Memory B cell (primary cell): ENCODE results near the gene MRAP2.
"Not testable (repeated sequence)": the region's sequence is repeated elsewhere in the genome, so short reads cannot be mapped to it uniquely, and the experiment has no call there.

Experiments used
- ATAC-seq: fragments of 150-1000 bp; cut with Tn5 transposase; 2 replicates; pipeline ENCODE4 v1.10.0; 2021; ENCODE audit warnings: low read depth, mild to moderate bottlenecking, moderate library complexity
- DNase-seq, 2 donors: peaks; one replicate each; pipeline ENCODE4 v3.0.0; 2022; ENCODE audit warnings: low spot score in 2 of 2
- H3K27ac Mint-ChIP-seq: one replicate; pipeline ENCODE4 v1.8.0; 2022; ENCODE audit warnings: mild to moderate bottlenecking, moderate library complexity, mixed read lengths
- H3K27me3 Mint-ChIP-seq: one replicate; pipeline ENCODE4 v1.8.0; 2022; ENCODE audit warnings: mixed read lengths
- H3K36me3 Mint-ChIP-seq: one replicate; pipeline ENCODE4 v1.8.0; 2022; ENCODE audit warnings: mild to moderate bottlenecking, mixed read lengths
- H3K4me1 Mint-ChIP-seq: one replicate; pipeline ENCODE4 v1.8.0; 2022; ENCODE audit warnings: mixed read lengths
- H3K4me3 Mint-ChIP-seq: one replicate; pipeline ENCODE4 v1.8.0; 2022; ENCODE audit warnings: mild to moderate bottlenecking, moderate library complexity, mixed read lengths
- H3K9me3 Mint-ChIP-seq: one replicate; pipeline ENCODE4 v1.8.0; 2022; ENCODE audit warnings: mixed read lengths

The MRAP2 gene

DNA sequence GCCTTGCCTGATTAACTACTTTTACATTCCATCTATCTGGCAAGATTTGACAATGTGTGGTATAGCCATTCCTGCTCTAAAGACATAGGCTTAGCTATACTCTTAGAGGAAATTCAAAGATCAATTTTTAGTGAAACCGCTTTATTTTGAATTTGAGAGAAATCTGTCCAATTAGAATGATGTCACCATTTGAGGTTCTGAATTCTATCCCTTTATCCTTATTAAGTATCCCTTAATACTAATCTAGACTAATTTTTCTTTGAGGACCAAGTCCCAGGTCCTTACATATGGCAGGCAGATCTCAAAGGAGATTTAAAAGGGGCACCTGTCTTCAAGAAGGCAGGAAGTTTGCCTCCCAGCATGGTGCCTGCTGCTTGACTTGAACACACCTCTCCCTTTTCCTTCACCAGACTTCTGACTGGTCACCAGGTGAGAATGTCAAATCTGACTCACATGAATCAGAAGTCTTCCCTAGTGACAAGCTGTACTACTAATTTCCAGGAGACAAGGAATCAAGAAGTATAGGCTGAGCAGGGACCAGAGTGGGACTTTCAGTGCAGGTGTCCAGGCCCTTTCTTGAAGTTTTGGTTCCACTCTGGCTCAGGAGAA lies 15.0 kb upstream of the MRAP2 start:
- DNase-seq = no peak
- no peak overlapping the region for H3K27ac Mint-ChIP-seq
- ATAC-seq = no peak
- H3K9me3 Mint-ChIP-seq = no peaks in the 10 kb centered on the region
- no peaks in the 10 kb centered on the region for H3K4me1 Mint-ChIP-seq
- H3K27me3 Mint-ChIP-seq = peaks cover 2% of the 10 kb centered on the region
- no peaks in the 10 kb centered on the region for H3K36me3 Mint-ChIP-seq
- H3K4me3 Mint-ChIP-seq = no peak overlapping the region

DNA sequence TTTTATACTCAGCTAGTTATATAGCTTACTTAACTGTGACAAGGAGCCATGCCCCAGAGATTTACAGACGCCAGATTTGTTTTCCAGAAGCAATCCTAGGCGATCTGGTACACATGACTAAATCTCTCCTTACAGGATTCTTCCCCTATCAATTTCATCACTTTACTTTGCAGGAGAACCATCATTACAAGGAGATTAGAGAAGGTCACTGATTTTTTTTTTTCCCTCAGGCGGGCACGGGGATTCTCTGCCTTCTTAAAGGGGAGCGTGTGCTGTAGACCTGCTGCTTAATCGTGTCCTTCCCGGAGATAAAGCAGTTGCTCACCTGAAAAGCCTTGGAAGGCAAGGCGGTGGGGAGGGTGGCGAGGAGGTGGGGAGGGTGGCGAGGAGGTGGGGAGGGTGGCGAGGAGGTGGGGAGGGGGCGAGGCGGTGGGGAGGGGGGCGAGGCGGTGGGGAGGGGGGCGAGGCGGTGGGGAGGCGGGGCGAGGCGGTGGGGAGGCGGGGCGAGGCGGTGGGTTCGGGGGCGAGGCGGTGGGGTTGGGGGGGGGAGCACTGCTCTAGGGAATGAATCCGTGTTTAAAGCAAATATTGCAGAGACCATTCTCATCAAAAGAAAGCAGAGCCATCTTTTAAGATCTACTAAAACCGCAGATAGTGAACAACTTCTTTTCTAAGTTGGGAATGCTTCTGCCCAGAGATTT lies 14.3 kb upstream of the MRAP2 start:
- ATAC-seq = no peak
- no peak overlapping the region for H3K4me3 Mint-ChIP-seq
- no peak for DNase-seq
- H3K27me3 Mint-ChIP-seq = peaks cover 2% of the 10 kb centered on the region
- H3K4me1 Mint-ChIP-seq = no peaks in the 10 kb centered on the region
- no peaks in the 10 kb centered on the region for H3K9me3 Mint-ChIP-seq
- H3K36me3 Mint-ChIP-seq = no peaks in the 10 kb centered on the region
- H3K27ac Mint-ChIP-seq = no peak overlapping the region

DNA sequence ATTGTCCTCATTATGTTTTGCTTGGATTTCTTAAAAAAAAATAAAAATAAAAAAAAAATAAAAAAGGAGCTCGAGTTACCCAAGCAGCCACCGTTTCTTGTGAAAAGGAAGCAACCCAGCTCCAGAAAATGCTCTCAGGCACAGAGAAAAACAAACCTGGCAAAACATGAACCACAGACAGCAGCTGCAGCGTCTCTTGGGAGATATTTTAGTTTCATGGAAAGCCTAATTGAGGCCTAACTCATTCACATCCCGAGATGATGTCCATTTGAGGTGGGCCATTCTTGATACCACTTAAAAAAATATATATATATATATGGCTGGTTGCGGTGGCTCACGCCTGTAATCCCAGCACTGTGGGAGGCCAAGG lies 13.7 kb upstream of the MRAP2 start:
- no peak overlapping the region for H3K27ac Mint-ChIP-seq
- no peak for ATAC-seq
- no peak overlapping the region for H3K4me3 Mint-ChIP-seq

DNA sequence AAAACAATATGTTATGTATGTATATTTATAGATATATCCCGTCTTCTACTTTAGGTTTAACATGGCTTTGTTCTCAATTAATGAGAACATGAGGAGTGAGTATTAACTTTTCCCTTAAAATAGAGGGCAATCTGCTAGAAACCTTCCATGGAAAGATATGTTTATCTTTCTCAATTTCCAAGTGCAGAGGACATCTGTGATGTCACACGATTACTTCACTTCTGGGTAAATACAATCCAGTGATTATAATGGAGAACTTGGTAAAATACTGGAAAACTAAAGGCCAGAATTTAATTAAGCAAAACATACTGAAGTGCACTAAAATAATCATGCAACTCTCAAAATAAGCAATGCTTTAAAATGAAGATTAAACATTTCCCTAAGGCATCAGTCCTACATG lies 11.9 kb upstream of the MRAP2 start:
- H3K9me3 Mint-ChIP-seq = peaks cover 4% of the 10 kb centered on the region
- no peaks in the 10 kb centered on the region for H3K36me3 Mint-ChIP-seq
- DNase-seq (no peak), ATAC-seq (no peak)
- H3K4me3 Mint-ChIP-seq = no peak overlapping the region
- no peaks in the 10 kb centered on the region for H3K4me1 Mint-ChIP-seq
- peaks cover 2% of the 10 kb centered on the region for H3K27me3 Mint-ChIP-seq
- no peak overlapping the region for H3K27ac Mint-ChIP-seq

More for the DNA sequence above, 13.7 kb upstream of the MRAP2 start:
- H3K4me1 Mint-ChIP-seq = no peaks in the 10 kb centered on the region
- no peaks in the 10 kb centered on the region for H3K9me3 Mint-ChIP-seq
- no peak for DNase-seq
- no peaks in the 10 kb centered on the region for H3K36me3 Mint-ChIP-seq
- peaks cover 2% of the 10 kb centered on the region for H3K27me3 Mint-ChIP-seq

DNA sequence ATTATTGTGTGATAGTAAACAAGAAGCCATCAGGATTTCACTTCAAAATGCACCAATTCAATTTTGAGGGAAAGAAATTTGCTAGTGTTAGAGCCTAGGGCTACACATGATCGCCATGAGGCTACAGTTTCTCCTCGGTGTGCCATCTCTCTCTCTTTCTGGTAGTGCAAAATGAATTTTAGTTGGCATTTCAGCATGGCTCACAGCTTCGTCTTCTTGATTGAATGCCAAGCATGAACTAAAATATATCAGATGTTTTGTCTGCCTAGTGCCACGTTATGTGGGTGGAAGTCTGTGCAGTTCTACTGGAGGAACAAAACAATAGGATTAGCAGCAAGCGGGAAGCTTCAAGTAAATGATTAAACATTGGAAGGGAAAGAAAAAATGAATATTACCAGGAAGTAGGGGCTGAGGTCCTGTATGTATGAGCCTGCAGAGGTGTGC lies 6.8 kb upstream of the MRAP2 start:
- no peaks in the 10 kb centered on the region for H3K4me1 Mint-ChIP-seq
- H3K4me3 Mint-ChIP-seq = no peak overlapping the region
- DNase-seq = no peak
- no peak overlapping the region for H3K27ac Mint-ChIP-seq
- H3K36me3 Mint-ChIP-seq = no peaks in the 10 kb centered on the region
- no peak for ATAC-seq
- H3K27me3 Mint-ChIP-seq = peaks cover 2% of the 10 kb centered on the region
- peaks cover 4% of the 10 kb centered on the region for H3K9me3 Mint-ChIP-seq

DNA sequence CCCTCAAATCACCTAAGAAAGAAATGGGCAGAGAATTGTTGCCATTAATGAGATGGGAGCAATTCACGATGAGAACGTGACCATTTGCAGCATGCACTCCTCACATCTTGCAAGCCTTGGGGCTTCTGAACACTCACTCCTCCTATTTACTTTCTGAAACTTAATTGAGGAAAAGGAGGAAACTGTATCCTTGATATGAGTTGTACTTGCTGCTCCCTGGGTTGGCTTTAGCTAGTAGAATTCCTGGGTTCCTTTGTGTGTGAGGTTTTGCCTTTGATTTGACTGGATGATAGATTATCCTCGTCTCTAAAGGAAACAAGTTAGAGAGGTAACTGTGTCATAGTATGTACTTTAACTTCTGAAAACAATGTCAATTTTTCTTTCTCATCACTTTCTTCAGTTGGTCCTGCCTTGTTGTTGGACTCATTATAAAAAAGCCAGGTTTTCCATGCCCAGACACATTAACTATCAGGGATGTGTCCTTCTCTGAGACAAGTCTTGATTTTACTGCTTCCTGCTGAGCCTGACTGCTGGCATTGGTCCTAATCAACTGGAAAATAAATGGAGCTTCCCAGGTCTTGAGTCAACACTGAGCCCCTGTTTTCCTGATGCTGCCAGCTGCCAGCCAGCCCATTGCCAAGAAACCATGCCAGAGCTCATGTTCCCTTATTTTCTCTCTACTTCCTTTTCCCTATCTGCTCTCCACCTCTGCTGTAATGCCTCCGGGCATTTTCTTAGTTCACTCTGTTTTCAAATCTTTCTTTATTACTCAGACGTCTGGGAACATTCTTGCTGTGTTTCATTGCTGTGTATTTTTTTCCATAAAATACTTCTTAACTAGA lies 6.0 kb upstream of the MRAP2 start:
- Mint-ChIP-seq H3K36me3 (no peaks in the 10 kb centered on the region), H3K27ac (no peak overlapping the region), H3K4me1 (no peaks in the 10 kb centered on the region), H3K27me3 (peaks cover 5% of the 10 kb centered on the region), H3K9me3 (peaks cover 4% of the 10 kb centered on the region), H3K4me3 (no peak overlapping the region)
- DNase-seq = no peak
- no peak for ATAC-seq

DNA sequence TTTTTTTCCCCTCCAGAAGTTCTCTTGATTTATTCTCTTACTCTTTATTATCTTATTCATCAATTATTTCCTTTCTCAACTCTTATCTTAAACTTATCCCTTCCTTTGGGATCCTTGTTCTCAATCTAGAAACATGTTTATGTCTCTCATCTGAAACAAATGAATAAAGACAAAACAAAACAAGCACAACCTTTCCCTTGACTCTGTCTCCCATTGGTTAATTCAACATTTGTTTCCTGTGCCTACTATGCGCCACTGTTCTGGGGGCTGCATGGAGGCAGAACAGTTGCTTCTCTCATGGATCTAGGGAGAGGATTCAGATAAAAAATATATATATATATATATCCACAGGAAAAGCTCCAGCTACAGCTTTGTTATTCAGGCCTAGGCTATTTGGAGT lies 5.2 kb upstream of the MRAP2 start:
- DNase-seq (no peak), ATAC-seq (no peak)
- H3K27me3 Mint-ChIP-seq = peaks cover 9% of the 10 kb centered on the region
- peaks cover 4% of the 10 kb centered on the region for H3K9me3 Mint-ChIP-seq
- H3K27ac Mint-ChIP-seq = no peak overlapping the region
- no peaks in the 10 kb centered on the region for H3K36me3 Mint-ChIP-seq
- H3K4me3 Mint-ChIP-seq = no peak overlapping the region
- H3K4me1 Mint-ChIP-seq = no peaks in the 10 kb centered on the region

DNA sequence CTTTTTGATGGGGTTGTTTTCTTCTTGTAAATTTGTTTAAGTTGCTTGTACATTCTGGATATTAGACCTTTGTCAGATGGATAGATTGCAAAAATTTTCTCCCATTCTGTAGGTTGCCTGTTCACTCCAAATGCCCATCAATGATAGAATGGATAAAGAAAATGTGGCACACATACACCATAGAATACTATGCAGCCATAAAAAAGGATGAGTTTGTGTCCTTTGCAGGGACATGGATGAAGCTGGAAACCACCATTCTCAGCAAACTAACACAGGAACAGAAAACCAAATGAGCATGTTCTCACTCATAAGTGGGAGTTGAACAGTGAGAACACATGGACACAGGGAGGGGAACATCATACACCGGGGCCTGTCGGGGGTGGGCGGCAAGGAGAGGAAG lies 1.6 kb upstream of the MRAP2 start:
- H3K4me1 Mint-ChIP-seq, H3K27ac Mint-ChIP-seq, H3K4me3 Mint-ChIP-seq, H3K36me3 Mint-ChIP-seq, ATAC-seq, H3K9me3 Mint-ChIP-seq, DNase-seq: not testable (repeated sequence)
- H3K27me3 Mint-ChIP-seq = peaks cover 18% of the 10 kb centered on the region

DNA sequence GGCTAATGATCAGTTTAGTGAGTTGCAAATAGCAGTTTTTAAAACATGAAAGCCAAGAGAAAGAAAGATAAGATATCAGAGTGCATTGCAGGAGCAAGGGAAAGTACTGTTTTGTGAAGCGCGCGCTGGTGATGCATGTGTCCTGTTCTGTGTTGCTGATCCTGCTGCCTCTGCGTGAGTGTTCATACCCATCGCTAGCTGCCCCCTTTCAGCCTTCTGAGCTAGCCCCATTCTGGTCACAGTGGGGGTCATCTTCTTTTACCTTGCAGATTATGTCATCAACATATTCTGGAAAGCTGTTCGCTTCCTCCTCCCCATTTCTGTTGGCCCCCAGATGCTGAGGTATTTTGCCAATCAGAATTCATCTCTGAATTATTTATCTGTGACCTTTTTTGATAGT lies 1.9 kb downstream of the MRAP2 start:
- Mint-ChIP-seq H3K9me3 (peaks cover 3% of the 10 kb centered on the region), H3K4me1 (peaks cover 5% of the 10 kb centered on the region), H3K27ac (no peak overlapping the region), H3K27me3 (peaks cover 26% of the 10 kb centered on the region), H3K36me3 (no peaks in the 10 kb centered on the region), H3K4me3 (no peak overlapping the region)
- DNase-seq (no peak), ATAC-seq (no peak)

DNA sequence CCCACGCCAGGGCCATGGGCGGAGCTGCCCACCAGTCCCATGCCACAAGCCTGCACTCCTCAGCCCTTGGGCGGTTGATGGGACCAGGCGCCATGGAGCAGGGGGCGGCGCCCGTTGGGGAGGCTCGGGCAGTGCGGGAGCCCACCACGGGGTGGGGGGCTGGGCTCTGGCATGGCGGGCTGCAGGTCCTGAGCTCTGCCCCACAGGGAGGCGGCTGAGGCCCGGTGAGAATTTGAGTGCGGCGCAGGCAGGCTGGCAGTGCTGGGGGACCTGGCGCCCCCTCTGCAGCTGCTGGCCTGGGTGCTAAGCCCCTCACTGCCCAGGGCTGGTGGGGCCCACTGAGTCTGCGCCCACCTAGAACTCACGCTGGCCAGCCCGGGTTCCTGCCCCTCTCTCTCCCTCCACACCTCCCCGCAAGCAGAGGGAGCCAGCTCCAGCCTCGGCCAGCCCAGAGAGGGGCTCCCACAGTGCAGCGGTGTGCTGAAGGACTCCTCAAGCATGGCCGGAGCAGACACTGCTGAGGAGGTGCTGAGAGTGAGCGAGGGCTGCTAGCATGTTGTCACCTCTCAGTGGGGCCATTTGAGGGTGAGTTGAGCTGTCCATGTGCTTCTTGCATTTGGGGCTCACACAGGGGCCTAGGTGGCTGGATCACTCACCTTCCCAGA lies 4.0 kb downstream of the MRAP2 start:
- peaks cover 20% of the 10 kb centered on the region for H3K27me3 Mint-ChIP-seq

DNA sequence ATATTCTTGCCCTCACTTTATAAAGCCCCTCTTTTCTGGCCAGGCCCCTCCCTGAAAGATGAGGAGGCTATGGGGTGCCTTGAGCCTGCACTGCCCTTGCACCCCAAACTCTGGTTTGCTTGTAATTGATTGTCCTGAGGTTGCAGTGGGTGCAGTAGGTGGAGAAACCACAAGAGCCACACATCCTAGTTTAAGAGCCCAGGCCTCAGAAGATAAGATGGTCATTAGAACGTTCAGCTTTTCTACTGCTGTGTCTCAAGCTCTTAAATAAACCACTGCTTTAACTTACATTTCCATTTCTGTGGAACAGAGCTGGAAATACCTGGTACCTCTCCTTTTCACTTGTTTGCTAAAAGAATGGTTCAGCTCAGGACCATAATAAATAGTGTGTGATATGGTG lies 9.0 kb downstream of the MRAP2 start:
- no peak for DNase-seq
- ATAC-seq = no peak
- Mint-ChIP-seq H3K27ac (no peak overlapping the region), H3K4me3 (no peak overlapping the region), H3K27me3 (peaks cover 9% of the 10 kb centered on the region), H3K36me3 (no peaks in the 10 kb centered on the region), H3K9me3 (peaks cover 3% of the 10 kb centered on the region), H3K4me1 (no peaks in the 10 kb centered on the region)

More for the DNA sequence above, 4.0 kb downstream of the MRAP2 start:
- peaks cover 5% of the 10 kb centered on the region for H3K4me1 Mint-ChIP-seq
- peaks cover 3% of the 10 kb centered on the region for H3K9me3 Mint-ChIP-seq
- no peaks in the 10 kb centered on the region for H3K36me3 Mint-ChIP-seq
- ATAC-seq (no peak), DNase-seq (no peak)
- no peak overlapping the region for H3K27ac Mint-ChIP-seq
- H3K4me3 Mint-ChIP-seq = no peak overlapping the region

DNA sequence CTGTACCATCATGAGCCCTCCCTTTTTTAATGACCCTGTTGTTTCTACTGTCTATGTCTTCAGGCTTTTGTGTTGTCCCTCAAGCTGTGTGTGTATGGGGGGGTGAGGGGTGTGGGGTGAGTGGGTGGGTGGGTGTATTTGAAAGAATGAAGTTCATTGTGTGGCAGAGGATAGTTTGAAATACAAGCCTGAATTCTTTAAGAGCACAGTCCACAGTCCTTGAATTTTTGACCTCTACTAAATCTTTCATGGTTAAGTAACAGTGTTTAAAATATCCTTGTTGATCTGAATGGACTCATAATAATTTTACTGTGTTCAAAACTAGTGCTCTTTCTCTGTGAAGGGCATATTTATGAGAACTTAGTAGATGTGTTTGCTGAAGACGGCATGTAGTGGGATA lies 10.0 kb downstream of the MRAP2 start:
- Mint-ChIP-seq H3K36me3 (no peaks in the 10 kb centered on the region), H3K9me3 (peaks cover 3% of the 10 kb centered on the region), H3K27ac (no peak overlapping the region), H3K4me1 (no peaks in the 10 kb centered on the region), H3K27me3 (peaks cover 6% of the 10 kb centered on the region), H3K4me3 (no peak overlapping the region)
- no peak for DNase-seq
- ATAC-seq = no peak

DNA sequence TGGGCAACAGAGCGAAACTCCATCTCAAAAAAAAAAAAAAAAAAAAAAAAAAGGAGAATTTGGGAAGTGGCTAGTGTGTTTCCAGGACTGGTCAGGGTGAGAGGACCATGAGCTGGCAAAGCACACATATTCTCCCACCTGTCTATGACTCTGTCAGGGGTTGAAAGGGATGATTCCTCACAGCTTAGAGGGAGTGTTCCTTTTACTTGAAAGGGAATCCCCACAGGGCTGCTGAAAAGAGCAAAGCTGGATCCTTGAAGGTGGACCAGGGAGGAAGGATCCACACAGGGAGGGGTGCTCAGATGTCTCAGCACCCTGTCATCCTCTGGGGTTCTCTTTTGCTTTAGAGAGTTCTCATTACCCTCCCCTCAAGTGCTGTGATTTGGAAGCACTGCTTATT lies 13.2 kb downstream of the MRAP2 start:
- Mint-ChIP-seq H3K4me1 (no peaks in the 10 kb centered on the region), H3K4me3 (no peak overlapping the region), H3K27ac (no peak overlapping the region), H3K9me3 (no peaks in the 10 kb centered on the region), H3K36me3 (no peaks in the 10 kb centered on the region), H3K27me3 (peaks cover 2% of the 10 kb centered on the region)
- no peak for DNase-seq
- no peak for ATAC-seq

DNA sequence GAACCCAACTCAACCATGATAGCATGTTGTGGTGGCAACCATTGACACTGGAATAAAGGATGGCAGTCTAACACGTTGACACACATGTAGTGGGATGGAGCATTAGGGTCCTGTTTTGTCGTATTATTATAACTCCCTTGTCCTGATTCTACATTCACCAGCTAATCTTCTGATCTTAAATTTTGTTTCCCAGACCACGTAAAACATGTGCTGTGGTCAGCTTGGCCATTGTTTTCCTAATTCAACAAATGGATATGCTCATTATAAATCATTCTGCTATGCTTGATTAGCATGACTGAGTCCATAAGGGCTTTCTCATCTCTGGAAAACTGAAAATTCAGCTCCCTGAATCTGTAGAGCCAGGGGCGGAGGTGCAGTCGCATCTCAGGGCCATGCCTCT lies 15.0 kb downstream of the MRAP2 start:
- H3K4me1 Mint-ChIP-seq = no peaks in the 10 kb centered on the region
- peaks cover 2% of the 10 kb centered on the region for H3K27me3 Mint-ChIP-seq
- no peak for DNase-seq
- no peaks in the 10 kb centered on the region for H3K9me3 Mint-ChIP-seq
- H3K27ac Mint-ChIP-seq = no peak overlapping the region
- H3K36me3 Mint-ChIP-seq = no peaks in the 10 kb centered on the region
- H3K4me3 Mint-ChIP-seq = no peak overlapping the region
- no peak for ATAC-seq
